GM10847 (cell line): Measurements from ENCODE around the gene RAP1GDS1.

Source experiments
- POLR2A ChIP-seq: IDR thresholded peaks from 2 replicates; pipeline ENCODE4 v1.6.1; 2011; ENCODE audit not compliant: insufficient read length; ENCODE audit errors: extremely low read depth

RAP1GDS1 gene

GRCh38 chr4:98260579-98261404, at the start of gene RAP1GDS1:
RAP1GDS1 (plus strand) TSS chr4:98261384; CDS start chr4:98261566, 182 bp downstream.
- peak; percentile 80 for TF ChIP-seq POLR2A

- no peak for TF ChIP-seq POLR2A
These were observed 38.9 kb upstream of the RAP1GDS1 start for GRCh38 chr4:98222306-98222705.

DNA sequence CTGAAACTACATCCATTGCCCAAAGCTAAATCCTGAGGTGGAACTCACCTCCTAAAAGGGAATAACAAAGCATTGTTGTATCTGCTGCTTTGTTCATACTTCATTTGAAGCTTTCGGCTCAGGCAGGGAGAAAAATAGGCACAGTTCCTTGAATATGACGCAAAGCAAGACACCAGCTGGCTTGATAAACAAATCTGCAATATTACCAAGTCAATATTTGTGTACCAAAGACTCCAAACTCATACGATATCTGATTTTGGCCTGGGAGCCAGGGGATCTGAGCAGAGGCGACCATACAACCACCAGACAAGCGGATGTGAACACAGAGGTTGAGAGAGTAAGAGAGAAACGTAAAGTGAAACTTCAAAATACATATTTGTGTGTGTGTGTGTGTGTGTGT, 34.8 kb upstream of the RAP1GDS1 start:
- no peak for TF ChIP-seq POLR2A

DNA sequence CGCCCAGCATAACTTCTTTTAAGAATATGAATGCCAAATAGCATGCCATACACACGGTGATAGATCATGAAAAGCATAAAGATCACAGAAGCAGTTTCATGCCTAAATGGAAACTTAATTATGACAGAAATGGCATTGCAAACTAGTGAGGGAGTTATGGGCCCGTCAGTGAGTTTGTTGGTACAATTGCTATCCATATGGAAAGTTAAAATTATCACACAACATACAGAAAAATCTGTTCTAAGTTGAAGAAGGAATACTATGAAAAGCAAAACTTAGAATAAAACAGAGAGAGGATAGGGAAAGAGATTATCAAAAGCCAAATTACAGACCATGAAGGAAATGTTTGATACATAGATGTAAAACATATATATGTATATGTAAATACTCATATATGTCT, 30.2 kb upstream of the RAP1GDS1 start:
- TF ChIP-seq POLR2A = no peak

GRCh38 chr4:98232202-98232601, 29.0 kb upstream of the RAP1GDS1 start:
- no peak for TF ChIP-seq POLR2A

GRCh38 chr4:98237204-98237603, 24.0 kb upstream of the RAP1GDS1 start:
- no peak for TF ChIP-seq POLR2A

DNA sequence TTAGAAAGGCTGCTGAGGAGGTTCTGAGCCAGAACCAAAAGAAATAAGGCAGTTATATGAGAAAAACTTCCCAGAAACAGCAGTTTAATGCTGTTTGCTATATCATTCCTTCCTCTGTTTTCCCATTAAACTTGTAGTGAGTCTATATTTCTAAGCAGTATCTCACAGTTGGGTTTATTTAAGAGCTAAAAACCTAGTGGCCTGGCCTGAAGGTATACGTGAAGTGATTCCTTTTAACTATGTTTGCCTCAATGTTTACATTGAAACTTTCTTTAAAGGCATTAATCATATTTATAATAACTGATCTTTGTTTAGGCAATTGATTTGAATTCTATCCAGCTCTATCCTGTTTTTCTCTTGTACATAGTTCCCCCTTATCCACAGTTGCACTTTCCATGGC, 19.1 kb upstream of the RAP1GDS1 start:
- no peak for TF ChIP-seq POLR2A

DNA sequence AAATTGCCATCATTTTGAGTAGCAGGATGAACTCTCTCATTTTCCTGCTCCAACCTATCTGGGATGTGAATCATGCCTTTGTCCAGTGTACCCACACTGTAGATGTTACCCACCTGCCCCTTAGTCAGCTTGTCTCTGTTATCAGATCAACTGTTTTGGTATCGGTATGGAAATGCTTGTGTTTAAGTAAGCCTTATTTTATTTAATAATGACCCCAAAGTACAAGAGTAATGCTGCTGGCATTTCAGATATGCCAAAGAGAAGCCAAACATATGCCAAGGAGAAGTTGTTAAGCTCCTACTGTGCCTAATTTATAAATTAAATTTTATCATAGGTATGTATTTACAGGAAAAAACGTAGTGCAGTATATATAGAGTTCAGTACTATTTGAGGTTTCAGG, 18.6 kb upstream of the RAP1GDS1 start:
- no peak for TF ChIP-seq POLR2A

GRCh38 chr4:98245226-98245625, 16.0 kb upstream of the RAP1GDS1 start:
- no peak for TF ChIP-seq POLR2A

DNA sequence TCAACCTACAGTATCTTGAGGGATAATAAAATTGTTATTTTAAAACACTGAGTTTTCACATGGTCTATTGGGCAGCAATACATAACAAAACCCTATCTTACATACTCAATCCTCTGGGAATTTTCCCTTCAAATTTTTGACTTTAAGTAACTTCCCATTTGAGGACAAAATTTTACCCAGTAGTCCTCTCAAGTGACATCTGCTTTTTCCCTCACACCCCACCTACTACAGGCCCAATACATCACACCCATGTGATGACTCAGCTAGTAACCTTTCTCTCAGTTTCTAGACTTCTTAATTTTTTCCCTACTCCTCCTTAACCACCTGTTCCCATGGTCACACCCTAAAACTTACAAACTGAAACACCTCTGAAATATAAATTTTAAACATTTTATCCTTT, 12.2 kb upstream of the RAP1GDS1 start:
- no peak for TF ChIP-seq POLR2A

GRCh38 chr4:98249831-98250230, 11.4 kb upstream of the RAP1GDS1 start:
- no peak for TF ChIP-seq POLR2A

- no peak for TF ChIP-seq POLR2A
These were observed 7.7 kb upstream of the RAP1GDS1 start for GRCh38 chr4:98253499-98253898.

GRCh38 chr4:98260047-98260578, 1.1 kb upstream of the RAP1GDS1 start:
- no peak for TF ChIP-seq POLR2A

- peak; percentile 25 for TF ChIP-seq POLR2A
These were observed 464 bp downstream of the RAP1GDS1 start for GRCh38 chr4:98261405-98262291.

GRCh38 chr4:98262431-98262830, 1.2 kb downstream of the RAP1GDS1 start:
- no peak for TF ChIP-seq POLR2A

- TF ChIP-seq POLR2A = no peak
These were observed 6.3 kb downstream of the RAP1GDS1 start for GRCh38 chr4:98267498-98267897.
